Heart left ventricle (tissue), 16 donors: ENCODE measurements around the gene SP4. TPM values are rescaled to one million over a fixed set of nuclear protein-coding genes. Genes with fewer than 3 reads are reported as not detected.

Source experiments
- ATAC-seq, 4 donors: fragments of 200-7000 bp; cut with Tn5 transposase; one replicate each; pipeline ENCODE4 v1.9.1; 2020 to 2022; ENCODE audit warnings: moderate library complexity in 4 of 4, mild to moderate bottlenecking in 3 of 4, moderate number of reproducible peaks in 1 of 4
- DNase-seq, 5 donors: peaks; one replicate each; pipeline ENCODE4 v3.0.0-alpha.2; 2020
- H3K27ac ChIP-seq, 12 donors: fragments of 200-600 bp; sonication (generic) in 4 of 12; one replicate each; pipeline versions ENCODE4 v1.5.0 to v1.8.0; 2016 to 2022; ENCODE audit warnings: mild to moderate bottlenecking in 2 of 12
- H3K27me3 ChIP-seq, 9 donors: fragments of 200-600 bp; sonication (generic) in 2 of 9; one replicate each; pipeline versions ENCODE4 v1.5.1 to v1.8.0; 2016 to 2022; ENCODE audit warnings: mild to moderate bottlenecking in 3 of 9
- H3K36me3 ChIP-seq, 9 donors: fragments of 200-600 bp; sonication (generic) in 2 of 9; one replicate each; pipeline versions ENCODE4 v1.5.0 to v1.8.0; 2018 to 2022; ENCODE audit warnings: mild to moderate bottlenecking in 2 of 9
- H3K4me1 ChIP-seq, 12 donors: fragments of 200-600 bp; sonication (generic) in 4 of 12; one replicate each; pipeline versions ENCODE4 v1.5.0 to v1.8.0; 2016 to 2022; ENCODE audit warnings: mild to moderate bottlenecking in 3 of 12
- H3K4me3 ChIP-seq, 12 donors: fragments of 200-600 bp; sonication (generic) in 4 of 12; one replicate each; pipeline versions ENCODE4 v1.5.0 to v1.8.0; 2017 to 2022; ENCODE audit warnings: mild to moderate bottlenecking in 9 of 12, moderate library complexity in 4 of 12
- H3K9me3 ChIP-seq, 12 donors: fragments of 200-600 bp; sonication (generic) in 4 of 12; one replicate each; pipeline versions ENCODE4 v1.5.0 to v1.8.0; 2016 to 2022; ENCODE audit warnings: mild to moderate bottlenecking in 1 of 12
- POLR2A ChIP-seq, 2 donors: fragments of 450-650 bp; IDR thresholded peaks; one replicate each; pipeline ENCODE4 v1.6.1; 2017; ENCODE audit warnings: antibody characterized with exemption in 2 of 2, mild to moderate bottlenecking in 2 of 2, moderate library complexity in 2 of 2
- WGBS, 4 donors: extraction: QIAGEN DNeasy Blood & Tissue Kit in 2 of 4; methylation state at CpG; one replicate each; pipeline versions ENCODE4 v1.1.5 to v1.1.7; 2013 to 2018; 5-methylcytosine and 5-hydroxymethylcytosine counted together
- intact Hi-C, 10 donors: fragments of 100-400 bp; cut with DNase I; formaldehyde crosslinking; loops; one replicate each; pipeline versions ENCODE4 v1.11.1 to v1.14.2; 2022
- polyA plus RNA-seq, 2 donors: library from polyadenylated mRNA; stranded (reverse); fragments of 200-250 nt; gene quantifications; one replicate each; pipeline ENCODE4 v1.2.3, GENCODE V29; 2013
- total RNA-seq, 9 donors: library from RNA; depleted of rRNA in 2 of 9; stranded (reverse); fragments of >200 nt in 2 of 9; fragmentation: NEBNext Ultra II Directional in 3 of 9; extraction: Animal tissue kit (Norgen Biotek cat#: 25700) in 3 of 9; gene quantifications; one replicate each; pipeline versions ENCODE4 v1.1.0 to v1.2.4, GENCODE V29; 2016 to 2023
- TF ChIP-seq, protein P1 (sequence below), 12 donors: fragments of 200-600 bp; sonication (generic) in 4 of 12; IDR thresholded peaks; one replicate each; pipeline versions ENCODE4 v1.5.0 to v1.8.0; 2018 to 2022; ENCODE audit warnings: antibody characterized with exemption in 12 of 12, mild to moderate bottlenecking in 5 of 12
- donor health status: ischemic (EF 13 %, LVEDD 7.1; RV severe dilation, severe dysfunction).
- donor health status: healthy with polysubstance abuse.
- donor health status: DM: no; HTN: yes; CAD: no.
- donor health status: DM: no; HTN: no; CAD: no.
- donor health status: ischemic (EF 25% LVEDD 6.9; RV normal size, moderate dysfunction).
- donor health status: ischemic (EF 25% LVEDD 5.7; RV mildly dilated, moderate dysfunction).
- donor health status: healthy.
- donor health status: DM: yes; HTN: yes; CAD: no.
- donor health status: ischemic (EF 35%, LVEDD 5.7; RV mildly dilated, moderate dysfunction).
- donor health status: nonischemic (EF 11% LVEDD 7.7; RV severe dilation, severe dysfunction).
- donor health status: DM: yes; HTN: yes; CAD: no.
- donor health status: PGD.
- donor health status: ischemic (EF 29% LVEDD 5.4; RV normal size, mild dysfunction).
- donor health status: nonischemic (EF 23%, LVEDD 6.1; RV moderate dilation, normal function).

SP4 gene
- total and polyA plus RNA-seq, 11 donors: 1.5 to 8.9 (median 5.7) TPM

DNA sequence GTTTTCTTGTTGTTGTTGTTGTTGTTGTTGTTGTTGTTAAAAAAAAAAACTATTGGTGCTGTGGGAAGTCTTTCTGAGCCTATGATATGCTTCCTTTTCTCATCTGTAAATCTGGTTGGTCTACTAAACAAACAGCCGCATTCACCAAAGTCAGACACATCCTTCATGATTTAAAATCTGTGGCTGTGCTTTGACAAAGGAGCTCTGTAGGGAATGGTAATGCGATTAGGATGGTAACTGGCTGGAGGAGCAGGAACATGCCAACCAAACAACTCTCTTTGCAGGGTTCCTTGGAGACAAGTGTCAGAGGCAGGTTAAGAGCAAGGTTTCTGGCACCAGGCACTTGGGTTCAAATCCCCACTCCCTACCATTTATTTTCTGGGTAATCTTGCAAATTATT lies 14.9 kb upstream of the SP4 start:
- no peak overlapping the region for H3K27ac ChIP-seq
- ATAC-seq (no peak), DNase-seq (no peak)
- H3K9me3 ChIP-seq: no peaks in the 10 kb centered on the region
- H3K36me3 ChIP-seq: no peaks in the 10 kb centered on the region
- intact Hi-C loops: no loop called here
- TF ChIP-seq POLR2A (IDR thresholded peaks at IDR 0.05): no peak
- TF ChIP-seq, protein P1, sequence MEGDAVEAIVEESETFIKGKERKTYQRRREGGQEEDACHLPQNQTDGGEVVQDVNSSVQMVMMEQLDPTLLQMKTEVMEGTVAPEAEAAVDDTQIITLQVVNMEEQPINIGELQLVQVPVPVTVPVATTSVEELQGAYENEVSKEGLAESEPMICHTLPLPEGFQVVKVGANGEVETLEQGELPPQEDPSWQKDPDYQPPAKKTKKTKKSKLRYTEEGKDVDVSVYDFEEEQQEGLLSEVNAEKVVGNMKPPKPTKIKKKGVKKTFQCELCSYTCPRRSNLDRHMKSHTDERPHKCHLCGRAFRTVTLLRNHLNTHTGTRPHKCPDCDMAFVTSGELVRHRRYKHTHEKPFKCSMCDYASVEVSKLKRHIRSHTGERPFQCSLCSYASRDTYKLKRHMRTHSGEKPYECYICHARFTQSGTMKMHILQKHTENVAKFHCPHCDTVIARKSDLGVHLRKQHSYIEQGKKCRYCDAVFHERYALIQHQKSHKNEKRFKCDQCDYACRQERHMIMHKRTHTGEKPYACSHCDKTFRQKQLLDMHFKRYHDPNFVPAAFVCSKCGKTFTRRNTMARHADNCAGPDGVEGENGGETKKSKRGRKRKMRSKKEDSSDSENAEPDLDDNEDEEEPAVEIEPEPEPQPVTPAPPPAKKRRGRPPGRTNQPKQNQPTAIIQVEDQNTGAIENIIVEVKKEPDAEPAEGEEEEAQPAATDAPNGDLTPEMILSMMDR (IDR thresholded peaks at IDR 0.05): no peak
- H3K4me3 ChIP-seq: no peak overlapping the region
- peaks cover 0 to 9% (median 0%) of the 10 kb centered on the region in 12 donors for H3K4me1 ChIP-seq
- 45 to 66% (median 58%) methylated on average over 2 of the region's 2 CpGs for WGBS, 4 donors
- no peaks in the 10 kb centered on the region for H3K27me3 ChIP-seq

DNA sequence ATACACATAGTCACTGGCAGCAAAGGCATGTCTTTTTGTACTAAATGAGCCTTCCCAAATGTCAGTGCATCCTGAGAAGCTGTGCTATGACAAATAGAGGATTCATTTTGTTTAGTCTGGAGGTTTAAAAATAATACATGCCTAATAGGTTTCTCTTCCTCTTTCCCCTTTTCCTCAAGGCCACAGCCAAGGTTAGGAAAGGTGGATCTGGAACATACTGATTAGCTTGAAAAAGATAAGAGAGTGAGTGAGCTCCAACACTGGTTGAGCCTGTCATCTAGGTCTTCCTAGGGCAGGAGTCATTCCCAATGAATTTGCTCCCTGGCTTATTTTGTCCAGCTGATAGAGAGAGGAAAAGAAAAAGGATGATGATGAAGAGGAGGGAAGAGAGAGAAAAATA lies 14.4 kb upstream of the SP4 start:
- TF ChIP-seq, protein P1 (IDR thresholded peaks at IDR 0.05): no peak
- no peak for TF ChIP-seq POLR2A (IDR thresholded peaks at IDR 0.05)
- intact Hi-C loops: no loop called here
- H3K36me3 ChIP-seq: no peaks in the 10 kb centered on the region
- H3K4me3 ChIP-seq: no peak overlapping the region
- peaks cover 0 to 9% (median 0%) of the 10 kb centered on the region in 12 donors for H3K4me1 ChIP-seq
- no peaks in the 10 kb centered on the region for H3K9me3 ChIP-seq
- no peaks in the 10 kb centered on the region for H3K27me3 ChIP-seq
- peak overlapping the region in 1 of 12 donors; percentile 16 for H3K27ac ChIP-seq
- no peak for ATAC-seq
- no peak for DNase-seq

DNA sequence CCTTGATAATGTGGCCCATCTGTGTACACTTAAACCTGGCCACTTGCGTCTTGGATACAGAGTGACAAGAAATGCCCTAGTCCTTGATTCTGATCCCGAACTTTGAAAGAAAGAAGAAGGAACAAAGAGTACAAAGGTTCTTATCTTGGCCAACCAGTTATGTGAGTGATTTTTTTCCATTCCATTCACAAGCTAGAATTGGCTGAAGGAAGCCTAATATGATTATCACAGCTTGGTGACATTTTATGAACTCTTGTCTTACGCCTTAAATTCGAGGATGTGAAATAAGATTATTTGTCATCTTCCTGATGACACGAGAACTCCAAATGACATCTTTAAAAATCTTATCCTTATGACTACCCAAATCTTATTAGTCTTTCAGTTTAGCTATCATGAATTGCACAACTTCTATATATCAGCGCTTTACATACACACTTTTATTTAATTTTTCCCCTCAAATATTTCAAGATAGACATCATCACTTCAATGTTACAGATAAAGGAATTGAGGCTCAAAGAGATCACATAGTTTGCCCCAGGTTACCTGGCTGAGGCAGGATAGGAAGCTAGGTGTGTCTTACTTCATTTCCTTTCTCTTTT lies 13.0 kb upstream of the SP4 start:
- no peak overlapping the region for H3K27ac ChIP-seq
- no peak for TF ChIP-seq POLR2A (IDR thresholded peaks at IDR 0.05)
- TF ChIP-seq, protein P1 (IDR thresholded peaks at IDR 0.05): no peak
- intact Hi-C loops: no loop called here
- no peaks in the 10 kb centered on the region for H3K9me3 ChIP-seq
- H3K4me1 ChIP-seq: peaks cover 0 to 9% (median 0%) of the 10 kb centered on the region in 12 donors
- DNase-seq: no peak
- H3K27me3 ChIP-seq: peaks cover 0 to 3% (median 0%) of the 10 kb centered on the region in 9 donors
- ATAC-seq: no peak
- WGBS, 4 donors: 74 to 80% (median 78%) methylated on average over 6 of the region's 6 CpGs
- no peak overlapping the region for H3K4me3 ChIP-seq
- no peaks in the 10 kb centered on the region for H3K36me3 ChIP-seq

DNA sequence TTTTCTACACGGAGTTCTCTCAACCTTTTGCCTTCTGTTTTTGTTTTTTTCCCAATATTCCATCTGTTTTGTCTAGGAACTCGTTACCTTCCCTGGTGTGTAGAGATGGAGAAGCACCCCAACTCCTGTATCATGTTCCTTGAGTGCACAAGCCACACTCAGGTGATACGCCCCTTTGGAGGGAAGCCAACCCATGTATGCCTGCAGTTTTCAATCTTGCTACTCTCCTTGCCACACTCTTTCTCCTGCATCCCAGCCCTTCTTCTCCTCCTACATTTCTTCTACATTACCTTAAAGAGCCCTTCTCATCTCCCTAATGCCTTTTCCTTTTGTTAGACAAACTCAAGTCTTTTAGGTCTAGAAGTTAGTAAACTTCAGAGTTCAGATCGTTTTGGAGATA lies 10.2 kb upstream of the SP4 start:
- Histone ChIP-seq H3K9me3 (no peaks in the 10 kb centered on the region), H3K4me1 (peaks cover 0 to 4% (median 0%) of the 10 kb centered on the region in 12 donors), H3K27me3 (peaks cover 0 to 4% (median 0%) of the 10 kb centered on the region in 9 donors), H3K36me3 (no peaks in the 10 kb centered on the region), H3K4me3 (no peak overlapping the region), H3K27ac (no peak overlapping the region)
- no peak for DNase-seq
- 45 to 77% (median 65%) methylated on average over 4 of the region's 4 CpGs for WGBS, 4 donors
- intact Hi-C loops: no loop called here
- TF ChIP-seq POLR2A (IDR thresholded peaks at IDR 0.05): no peak
- TF ChIP-seq, protein P1 (IDR thresholded peaks at IDR 0.05): no peak
- no peak for ATAC-seq
